HEK293T (cell line): ENCODE data around the gene SLC25A6.

Experiments used
- CTBP1 ChIP-seq: fragments of 450-650 bp; IDR thresholded peaks from 2 replicates; pipeline ENCODE4 v1.6.1; 2016; ENCODE audit warnings: borderline replicate concordance
- TARDBP ChIP-seq: fragments of 450-650 bp; IDR thresholded peaks from 2 replicates; pipeline ENCODE4 v1.6.1; 2016

DNA sequence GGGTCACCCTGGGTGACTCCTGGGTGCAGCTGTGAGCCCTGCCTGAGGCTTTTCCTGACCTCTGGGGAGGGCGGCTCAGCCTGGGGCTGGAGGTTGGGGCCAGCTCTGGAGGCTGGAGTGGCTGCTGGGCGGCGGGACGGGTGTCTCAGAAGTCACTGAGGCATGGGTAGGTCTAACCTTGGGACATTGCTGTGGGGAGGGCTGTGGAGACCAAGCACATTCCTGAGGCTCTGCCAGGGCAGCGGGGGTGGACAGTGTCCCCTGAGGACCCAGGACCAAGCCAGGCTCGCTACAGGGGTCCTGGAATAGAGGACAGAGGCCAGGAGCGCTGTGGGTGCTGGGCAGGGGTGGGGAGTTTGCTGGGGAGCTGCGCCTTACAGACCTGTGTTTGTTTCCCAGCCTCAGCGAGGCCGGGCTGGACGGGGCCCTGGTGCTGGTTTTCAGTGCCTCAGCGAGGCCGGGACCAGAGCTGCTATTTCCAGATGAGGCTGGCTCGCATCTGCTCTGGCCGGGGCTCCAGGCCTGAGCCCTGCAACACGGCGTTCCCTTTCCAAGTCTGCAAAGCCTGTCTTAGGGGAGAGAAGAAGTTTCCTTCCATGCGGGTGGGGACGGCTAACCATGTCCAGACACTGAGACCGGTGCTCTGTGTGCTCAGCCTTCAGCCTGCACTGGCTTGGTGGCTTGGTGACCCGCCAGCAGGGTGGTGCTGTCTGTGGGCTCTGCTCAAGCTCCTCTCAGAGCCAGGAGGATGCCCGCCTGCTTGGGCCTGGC is 3.0 kb upstream of the SLC25A6 start:
- TF ChIP-seq CTBP1 = no peak
- no peak for TF ChIP-seq TARDBP
